VCaP (cell line): ENCODE results near the gene CSTA.
A peak's percentile ranks its signal among the peaks of the same experiment; 100 is the strongest.

ENCODE experiments used
- H3K27ac ChIP-seq: fragments of 450-650 bp; 2 replicates; pipeline ENCODE4 v1.5.1; 2017
- TF ChIP-seq, protein P1 (sequence below): fragments of 450-650 bp; conservative IDR thresholded peaks from 2 replicates; pipeline ENCODE4 v1.5.1; 2017; ENCODE audit warnings: mild to moderate bottlenecking, moderate library complexity

Gene CSTA

DNA sequence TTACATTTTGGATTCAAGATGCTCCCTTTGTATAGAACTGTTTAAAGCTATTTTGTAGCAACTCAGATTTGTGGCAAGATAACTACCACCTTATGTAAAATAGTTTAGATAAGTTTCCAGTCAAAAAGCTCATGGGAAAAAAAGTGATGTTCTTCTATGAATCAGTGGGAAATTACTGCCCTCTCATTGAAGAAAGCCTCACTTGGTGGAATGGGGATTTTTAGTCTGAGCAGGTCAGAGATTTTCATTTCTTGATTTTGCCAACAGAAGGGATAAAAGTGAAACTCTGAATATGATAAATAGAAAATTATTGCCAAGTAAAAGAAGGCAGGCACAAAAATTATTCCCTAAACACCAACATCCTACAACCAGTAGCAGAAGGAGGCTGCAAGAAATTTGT is 25.8 kb upstream of the CSTA start:
- no peak overlapping the region for H3K27ac ChIP-seq
- TF ChIP-seq, protein P1, sequence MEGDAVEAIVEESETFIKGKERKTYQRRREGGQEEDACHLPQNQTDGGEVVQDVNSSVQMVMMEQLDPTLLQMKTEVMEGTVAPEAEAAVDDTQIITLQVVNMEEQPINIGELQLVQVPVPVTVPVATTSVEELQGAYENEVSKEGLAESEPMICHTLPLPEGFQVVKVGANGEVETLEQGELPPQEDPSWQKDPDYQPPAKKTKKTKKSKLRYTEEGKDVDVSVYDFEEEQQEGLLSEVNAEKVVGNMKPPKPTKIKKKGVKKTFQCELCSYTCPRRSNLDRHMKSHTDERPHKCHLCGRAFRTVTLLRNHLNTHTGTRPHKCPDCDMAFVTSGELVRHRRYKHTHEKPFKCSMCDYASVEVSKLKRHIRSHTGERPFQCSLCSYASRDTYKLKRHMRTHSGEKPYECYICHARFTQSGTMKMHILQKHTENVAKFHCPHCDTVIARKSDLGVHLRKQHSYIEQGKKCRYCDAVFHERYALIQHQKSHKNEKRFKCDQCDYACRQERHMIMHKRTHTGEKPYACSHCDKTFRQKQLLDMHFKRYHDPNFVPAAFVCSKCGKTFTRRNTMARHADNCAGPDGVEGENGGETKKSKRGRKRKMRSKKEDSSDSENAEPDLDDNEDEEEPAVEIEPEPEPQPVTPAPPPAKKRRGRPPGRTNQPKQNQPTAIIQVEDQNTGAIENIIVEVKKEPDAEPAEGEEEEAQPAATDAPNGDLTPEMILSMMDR, result no peak

DNA sequence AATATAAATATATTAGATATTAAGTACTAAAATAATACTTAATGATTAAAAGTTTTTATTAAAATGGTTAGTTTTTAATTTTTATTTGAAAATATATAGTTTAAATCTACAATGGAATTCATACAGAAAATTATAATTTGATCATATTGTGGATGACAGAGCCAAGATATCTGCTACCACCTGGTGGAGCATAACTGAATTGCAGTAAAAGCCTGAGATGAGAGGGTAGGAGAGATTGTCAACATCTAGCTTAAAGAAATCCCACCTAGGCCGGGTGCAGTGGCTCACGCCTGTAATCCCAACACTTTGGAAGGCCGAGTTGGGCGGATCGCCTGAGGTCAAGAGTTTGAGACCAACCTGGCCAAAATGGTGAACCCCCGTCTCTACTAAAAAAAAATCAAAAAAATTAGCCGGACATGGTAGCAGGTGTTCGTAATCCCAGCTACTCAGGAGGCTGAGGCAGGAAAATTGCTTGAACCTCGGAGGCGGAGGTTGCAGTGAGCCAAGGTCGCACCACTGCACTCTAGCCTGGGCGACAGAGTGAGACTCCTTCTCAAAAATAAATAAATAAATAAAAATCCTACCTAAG is 25.1 kb upstream of the CSTA start:
- TF ChIP-seq, protein P1, result peak; percentile 63
- no peak overlapping the region for H3K27ac ChIP-seq

DNA sequence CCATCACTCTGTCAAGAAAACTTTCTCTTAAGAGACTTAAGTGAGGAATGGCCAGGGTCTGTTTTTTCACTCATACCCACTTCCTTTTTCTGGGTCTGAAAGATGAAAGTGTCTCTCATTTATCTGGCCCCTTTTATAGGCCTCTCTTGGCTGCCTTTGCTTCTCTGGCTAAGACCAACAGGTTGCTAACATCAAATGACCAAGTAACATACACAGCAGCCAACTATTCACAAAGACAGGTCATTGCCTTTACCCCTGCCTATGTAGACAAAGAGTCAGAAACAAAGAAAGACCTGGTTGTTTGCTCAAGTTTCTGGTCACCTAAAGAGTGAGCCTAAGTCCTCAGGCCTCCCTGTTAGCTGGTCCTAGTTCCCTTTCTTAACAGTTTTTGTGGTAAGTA is 24.0 kb upstream of the CSTA start:
- no peak overlapping the region for H3K27ac ChIP-seq
- TF ChIP-seq, protein P1, result no peak

DNA sequence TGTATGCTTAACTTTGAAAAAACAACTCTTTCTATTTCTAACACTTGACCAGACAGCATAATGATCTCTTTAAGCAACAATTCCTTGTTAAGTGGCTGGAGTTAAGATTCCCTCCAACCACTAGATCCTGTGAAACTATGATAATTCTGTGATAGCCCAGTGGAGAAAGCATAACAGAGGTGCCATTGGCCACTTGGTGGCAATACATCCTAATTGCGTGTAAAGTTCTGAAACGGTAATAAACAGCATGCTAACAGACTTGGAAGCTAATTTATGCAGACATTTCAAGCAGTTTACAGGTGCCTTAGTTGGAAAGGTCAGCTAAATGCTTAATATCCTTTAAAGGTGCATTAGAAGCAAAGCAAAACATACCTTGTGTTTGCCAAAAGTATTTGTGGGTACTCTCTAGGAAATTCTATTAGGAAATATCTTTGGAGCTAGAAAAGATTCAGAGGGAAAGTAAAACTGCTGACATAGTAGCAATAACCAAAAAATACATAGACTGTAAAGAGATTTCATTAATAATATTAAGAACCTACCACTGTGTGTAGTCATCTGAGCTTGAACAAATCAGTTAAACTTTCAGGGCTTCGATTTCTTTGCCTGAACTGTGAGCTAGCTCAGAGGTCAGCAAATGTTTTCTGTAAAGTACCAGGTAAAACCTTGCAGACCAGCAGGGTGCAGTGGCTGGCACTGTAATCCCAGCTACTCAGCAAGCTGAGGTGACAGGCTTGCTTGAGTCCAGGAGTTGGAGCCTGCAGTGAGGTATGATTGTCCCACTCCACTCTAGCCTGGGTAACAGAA is 19.0 kb upstream of the CSTA start:
- peak overlapping the region; percentile 48 for H3K27ac ChIP-seq

DNA sequence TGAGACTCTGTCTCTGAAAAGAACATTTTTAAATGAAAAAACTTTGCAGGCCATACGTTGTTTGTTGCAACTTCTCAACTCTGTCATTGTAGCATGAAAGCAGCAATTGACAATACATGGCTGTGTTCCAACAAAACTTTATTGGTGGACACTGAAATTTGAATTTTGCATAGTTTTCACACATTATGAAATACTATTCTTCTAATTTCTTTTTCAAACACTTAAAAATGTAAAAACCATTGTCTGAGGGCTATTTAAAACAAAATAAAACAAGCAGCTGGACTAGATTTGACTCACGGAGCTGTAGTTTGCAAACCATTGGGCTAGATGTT is 18.5 kb upstream of the CSTA start:
- TF ChIP-seq, protein P1, result no peak

More for the DNA sequence above, 19.0 kb upstream of the CSTA start:
- TF ChIP-seq, protein P1, result peak; percentile 73

DNA sequence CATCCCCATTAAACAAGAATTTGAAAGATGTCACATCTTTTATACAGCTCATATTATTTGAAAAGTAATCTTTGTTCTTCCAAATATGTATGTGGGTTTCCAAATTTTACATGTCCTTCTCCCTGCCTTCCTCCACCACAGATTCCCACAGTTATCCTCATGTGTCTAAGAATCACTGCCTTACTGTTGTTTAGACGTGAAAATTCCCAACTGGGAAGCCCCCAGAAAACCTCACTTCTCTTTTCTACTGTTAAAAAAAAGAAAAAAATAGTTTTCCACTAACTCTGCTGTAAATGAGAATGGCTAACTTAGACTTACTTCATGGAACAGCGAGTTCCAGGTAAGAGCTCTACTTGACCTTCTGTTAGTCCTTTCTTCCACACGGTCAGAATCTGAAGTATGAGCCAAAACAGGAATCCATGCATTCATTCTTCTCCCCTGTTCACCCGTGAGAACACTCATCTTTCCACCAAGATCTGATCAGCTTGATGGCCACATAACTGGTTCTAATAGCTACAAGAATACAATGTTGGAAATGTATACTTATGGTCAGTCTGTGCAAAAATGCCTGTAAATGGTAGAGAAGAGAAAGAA is 17.9 kb upstream of the CSTA start:
- H3K27ac ChIP-seq, result no peak overlapping the region; the same call in 1 of the 2 replicates
- TF ChIP-seq, protein P1, result no peak

More for the DNA sequence above, 18.5 kb upstream of the CSTA start:
- peak overlapping the region; percentile 48 for H3K27ac ChIP-seq

DNA sequence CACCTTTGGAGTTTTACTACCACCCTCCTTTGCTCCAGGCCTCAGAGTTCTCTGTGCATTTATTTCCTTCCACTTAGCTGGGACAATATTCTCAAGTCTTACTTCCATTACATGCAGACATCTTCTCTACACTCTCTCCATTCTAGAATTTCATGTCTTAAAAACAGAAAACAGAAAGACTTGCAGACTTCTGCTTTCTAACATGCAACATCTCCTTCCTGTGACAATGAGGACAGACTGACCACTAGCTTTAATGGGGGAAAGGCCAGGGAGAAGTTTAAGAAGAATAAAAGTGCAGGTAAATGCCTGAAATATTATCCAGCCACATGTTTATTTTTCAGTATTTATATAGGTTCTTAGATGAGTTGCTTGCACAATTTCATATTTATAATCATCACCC is 17.1 kb upstream of the CSTA start:
- TF ChIP-seq, protein P1, result no peak
- H3K27ac ChIP-seq, result no peak overlapping the region
